Muscle layer of colon (tissue), 2 donors: ENCODE results near the gene PPEF1.

Source experiments
- H3K27ac ChIP-seq: one replicate; pipeline ENCODE4 v1.7.0; 2013; ENCODE audit warnings: low read depth, mild to moderate bottlenecking, low read length, moderate library complexity
- H3K27me3 ChIP-seq, 2 donors: one replicate each; pipeline ENCODE4 v1.7.0; 2013; ENCODE audit warnings: low read length in 2 of 2, mild to moderate bottlenecking in 2 of 2; ENCODE audit not compliant: insufficient read depth in 2 of 2, control insufficient read depth in 1 of 2
- H3K36me3 ChIP-seq: one replicate; pipeline ENCODE4 v1.7.0; 2013; ENCODE audit warnings: mild to moderate bottlenecking, low read length; ENCODE audit not compliant: insufficient read depth
- H3K4me1 ChIP-seq: one replicate; pipeline ENCODE4 v1.7.0; 2013; ENCODE audit warnings: mild to moderate bottlenecking, low read length; ENCODE audit not compliant: insufficient read depth
- H3K4me3 ChIP-seq, 2 donors: one replicate each; pipeline ENCODE4 v1.7.0; 2013; ENCODE audit warnings: low read length in 2 of 2, low read depth in 1 of 2, mild to moderate bottlenecking in 1 of 2, moderate library complexity in 1 of 2
- H3K9ac ChIP-seq: one replicate; pipeline ENCODE4 v1.7.0; 2013; ENCODE audit warnings: low read length
- H3K9me3 ChIP-seq: one replicate; pipeline ENCODE4 v1.7.0; 2013; ENCODE audit warnings: mild to moderate bottlenecking, low read length
- donor health status: abdominal sarcoma.
- donor health status: Adenocarcinoma of cecum.

The PPEF1 gene

DNA sequence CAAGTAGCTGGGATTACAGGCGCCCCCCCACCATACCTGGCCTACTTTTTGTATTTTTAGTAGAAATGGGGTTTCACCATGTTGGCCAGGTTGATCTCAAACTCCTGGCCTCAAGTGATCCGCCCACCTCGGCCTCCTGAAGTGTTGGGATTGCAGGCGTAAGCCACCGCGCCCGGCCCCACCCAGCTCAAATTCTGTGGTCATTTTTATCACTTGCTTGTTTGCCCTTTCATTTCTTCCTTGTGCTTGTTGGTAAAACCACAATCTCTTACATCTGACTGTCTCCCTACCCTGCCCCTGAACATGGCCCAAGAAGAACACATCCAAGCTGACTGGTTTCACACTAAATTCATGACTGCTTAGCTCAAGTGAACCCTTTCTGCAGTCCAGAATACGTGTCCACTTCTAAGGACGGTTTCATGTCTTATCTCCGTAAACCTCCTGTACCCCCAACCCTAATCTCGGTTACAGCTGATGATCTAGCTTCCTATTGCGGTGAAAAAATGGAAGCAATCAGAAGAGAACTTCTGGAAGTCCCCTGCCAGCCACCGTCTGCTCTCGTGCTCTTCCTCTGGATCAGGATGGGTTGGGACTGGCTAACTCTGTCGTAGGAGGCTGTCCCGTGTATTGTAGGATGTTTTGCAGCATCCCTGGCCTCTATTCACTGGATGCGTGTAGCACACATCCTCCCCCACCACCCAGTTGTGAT, 30.1 kb upstream of the PPEF1 start:
- no peaks in the 10 kb centered on the region for H3K36me3 ChIP-seq

DNA sequence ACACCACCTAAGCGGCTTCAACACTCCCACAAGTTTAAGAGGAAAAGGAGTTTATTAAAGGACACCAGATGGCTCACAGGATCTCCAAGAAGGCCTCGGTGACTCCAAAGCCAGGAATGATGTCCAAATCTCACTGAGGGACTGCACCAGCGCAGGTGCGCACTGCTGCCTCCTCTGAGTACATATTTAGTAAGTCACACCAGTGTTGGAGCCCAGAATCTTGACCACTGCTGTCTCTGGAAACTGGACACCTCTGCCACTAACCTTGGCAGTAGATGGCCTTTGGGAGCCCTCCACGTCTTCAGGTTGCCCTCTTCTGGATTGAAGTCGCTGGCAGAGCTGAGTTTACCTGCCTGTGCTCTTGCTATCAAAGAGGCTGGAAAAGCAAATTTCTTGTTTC, 25.4 kb upstream of the PPEF1 start:
- Histone ChIP-seq H3K4me1 (no peaks in the 10 kb centered on the region), H3K9ac (no peak overlapping the region), H3K4me3 (no peak overlapping the region), H3K27ac (no peak overlapping the region), H3K27me3 (no peaks in the 10 kb centered on the region), H3K36me3 (no peaks in the 10 kb centered on the region), H3K9me3 (no peaks in the 10 kb centered on the region)

More for the DNA sequence above, 30.1 kb upstream of the PPEF1 start:
- Histone ChIP-seq H3K4me3 (no peak overlapping the region), H3K27me3 (peaks cover 0 to 7% of the 10 kb centered on the region in 2 donors), H3K27ac (no peak overlapping the region), H3K9ac (no peak overlapping the region), H3K9me3 (no peaks in the 10 kb centered on the region), H3K4me1 (no peaks in the 10 kb centered on the region)

DNA sequence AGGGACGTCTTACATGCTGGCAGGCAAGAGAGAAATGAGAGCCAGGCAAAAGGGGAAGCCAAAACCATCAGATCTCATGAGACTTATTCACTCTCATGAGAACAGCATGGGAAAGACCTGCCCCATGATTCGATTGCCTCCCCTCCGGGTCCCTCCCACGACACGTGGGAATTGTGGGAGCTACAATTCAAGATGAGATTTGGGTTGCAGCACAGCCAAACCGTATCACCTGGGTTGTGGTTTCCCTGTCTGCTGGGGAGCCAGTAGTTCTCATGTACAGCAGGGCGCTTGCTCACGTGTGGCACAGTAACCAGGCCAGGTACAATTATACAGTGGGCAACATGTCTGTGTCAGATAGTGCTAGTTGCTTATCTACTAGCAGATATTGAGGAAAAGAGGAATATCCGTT, 24.5 kb upstream of the PPEF1 start:
- Histone ChIP-seq H3K36me3 (no peaks in the 10 kb centered on the region), H3K4me3 (no peak overlapping the region), H3K4me1 (no peaks in the 10 kb centered on the region), H3K9me3 (no peaks in the 10 kb centered on the region), H3K27me3 (no peaks in the 10 kb centered on the region), H3K9ac (no peak overlapping the region), H3K27ac (no peak overlapping the region)

- no peaks in the 10 kb centered on the region for H3K27me3 ChIP-seq
- no peak overlapping the region for H3K4me3 ChIP-seq
Measured at GRCh38 chrX:18687856-18688495, 19.5 kb upstream of the PPEF1 start.

GRCh38 chrX:18691431-18691830, 16.0 kb upstream of the PPEF1 start:
- Histone ChIP-seq H3K36me3 (no peaks in the 10 kb centered on the region), H3K4me3 (no peak overlapping the region), H3K9me3 (no peaks in the 10 kb centered on the region), H3K27me3 (peaks cover 0 to 4% of the 10 kb centered on the region in 2 donors), H3K4me1 (no peaks in the 10 kb centered on the region), H3K27ac (no peak overlapping the region), H3K9ac (no peak overlapping the region)

More at GRCh38 chrX:18687856-18688495, 19.5 kb upstream of the PPEF1 start:
- H3K9me3 ChIP-seq = no peaks in the 10 kb centered on the region
- no peak overlapping the region for H3K9ac ChIP-seq
- H3K4me1 ChIP-seq = no peaks in the 10 kb centered on the region
- H3K36me3 ChIP-seq = no peaks in the 10 kb centered on the region
- no peak overlapping the region for H3K27ac ChIP-seq

DNA sequence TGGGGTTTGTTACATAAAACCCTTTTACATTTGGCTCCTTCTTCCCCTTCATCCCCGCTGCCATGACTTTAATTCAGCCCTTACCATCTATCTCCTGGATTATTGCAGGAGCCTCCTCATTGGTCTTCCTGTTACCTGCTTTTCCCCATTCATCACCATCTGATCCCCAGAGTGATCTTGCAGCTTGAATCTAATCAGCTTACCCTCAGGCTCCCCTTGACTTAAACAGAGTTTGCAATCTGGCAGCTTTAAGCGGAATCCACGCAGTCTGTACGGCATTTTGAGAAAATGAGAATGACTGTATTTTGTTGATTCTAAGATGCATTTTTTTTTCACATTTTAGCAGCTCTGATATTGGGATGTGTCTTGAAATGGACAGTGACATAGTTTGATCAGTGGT, 14.9 kb upstream of the PPEF1 start:
- no peak overlapping the region for H3K9ac ChIP-seq
- peaks cover 0 to 6% of the 10 kb centered on the region in 2 donors for H3K27me3 ChIP-seq
- H3K4me1 ChIP-seq = no peaks in the 10 kb centered on the region
- H3K36me3 ChIP-seq = no peaks in the 10 kb centered on the region
- no peak overlapping the region for H3K4me3 ChIP-seq
- H3K9me3 ChIP-seq = no peaks in the 10 kb centered on the region
- H3K27ac ChIP-seq = no peak overlapping the region

GRCh38 chrX:18696653-18697052, 10.8 kb upstream of the PPEF1 start:
- H3K36me3 ChIP-seq = no peaks in the 10 kb centered on the region
- peaks cover 0 to 9% of the 10 kb centered on the region in 2 donors for H3K27me3 ChIP-seq

DNA sequence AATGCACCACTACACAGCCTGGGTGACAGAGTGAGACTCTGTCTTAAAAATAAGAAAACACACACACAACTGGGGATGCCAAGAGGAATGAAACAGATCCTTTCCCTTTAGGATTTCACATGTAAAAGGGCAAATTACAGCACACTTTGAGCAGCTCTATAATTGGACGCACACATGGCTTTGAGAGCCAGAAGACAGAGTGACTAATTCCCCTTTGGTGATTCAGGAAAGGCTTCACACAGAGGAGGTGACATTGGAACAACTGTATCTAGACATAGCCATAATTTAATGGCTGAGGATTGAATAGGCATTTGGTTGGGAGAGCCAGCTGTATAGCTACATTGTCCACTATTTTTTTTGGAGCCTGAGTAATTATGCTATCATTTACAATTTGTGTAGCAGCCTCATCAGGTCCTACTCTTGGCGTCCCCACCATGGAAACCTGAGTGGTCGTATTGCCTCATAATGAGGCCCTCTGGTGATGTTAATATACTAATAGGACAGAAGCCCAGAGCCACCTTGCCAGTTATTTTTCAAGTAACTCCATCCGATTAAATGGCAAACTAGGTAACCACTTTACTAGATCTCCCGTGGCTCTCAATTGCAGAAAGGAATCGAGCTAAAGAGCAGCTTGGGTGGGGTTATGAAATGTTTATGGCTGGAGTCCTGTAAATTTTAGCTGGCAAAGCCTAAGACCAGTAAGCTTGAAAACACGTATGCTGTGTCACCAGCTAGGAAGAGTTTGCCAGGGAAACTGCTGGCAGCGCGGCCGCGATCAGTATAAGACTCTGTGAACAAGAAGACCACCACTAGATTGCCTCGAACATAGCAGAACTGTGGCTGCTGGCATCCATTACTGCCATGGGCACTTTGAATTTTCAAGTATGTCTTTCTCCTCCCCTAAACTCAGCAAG, 8.5 kb upstream of the PPEF1 start:
- Histone ChIP-seq H3K4me3 (no peak overlapping the region), H3K9me3 (no peaks in the 10 kb centered on the region)

More at GRCh38 chrX:18696653-18697052, 10.8 kb upstream of the PPEF1 start:
- Histone ChIP-seq H3K9ac (no peak overlapping the region), H3K27ac (no peak overlapping the region), H3K4me1 (no peaks in the 10 kb centered on the region), H3K9me3 (no peaks in the 10 kb centered on the region), H3K4me3 (no peak overlapping the region)

DNA sequence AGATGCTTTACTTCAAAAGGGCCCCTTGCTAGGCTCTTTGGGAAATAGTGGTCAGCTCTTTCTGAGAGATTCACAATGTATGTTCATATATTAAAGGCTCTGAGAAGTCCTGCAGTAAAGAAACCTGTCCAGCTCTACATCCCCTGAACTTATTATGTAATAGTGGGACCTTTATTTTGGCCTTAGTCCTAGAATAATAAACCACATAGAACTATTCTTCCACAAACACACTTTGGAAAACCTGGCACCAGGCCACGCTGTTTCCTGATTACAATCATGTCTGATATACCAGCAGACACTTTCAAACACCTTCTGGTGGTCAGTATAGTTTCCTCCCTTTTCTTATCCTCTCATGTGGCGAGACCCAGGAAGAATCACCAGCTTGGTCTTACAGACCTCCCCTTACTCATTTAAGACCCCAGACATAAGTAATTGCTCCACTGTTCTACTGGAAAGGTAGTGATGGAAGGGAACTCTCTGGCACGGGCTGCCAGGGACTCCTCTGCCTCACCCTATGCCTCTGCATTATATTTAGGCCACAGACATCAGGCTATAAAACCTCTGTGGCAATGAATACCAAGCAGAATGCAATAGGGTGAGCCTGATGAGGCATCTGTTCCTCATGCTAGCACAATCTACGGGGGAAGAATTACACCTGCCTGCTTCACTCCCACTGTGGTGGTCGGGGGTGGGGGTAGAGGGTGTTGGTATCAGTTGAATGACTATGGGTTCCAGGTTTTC, 5.7 kb upstream of the PPEF1 start:
- Histone ChIP-seq H3K9me3 (no peaks in the 10 kb centered on the region), H3K27me3 (peaks cover 0 to 4% of the 10 kb centered on the region in 2 donors), H3K27ac (no peak overlapping the region), H3K9ac (no peak overlapping the region), H3K36me3 (no peaks in the 10 kb centered on the region), H3K4me1 (no peaks in the 10 kb centered on the region), H3K4me3 (no peak overlapping the region)

More for the DNA sequence above, 8.5 kb upstream of the PPEF1 start:
- Histone ChIP-seq H3K27ac (no peak overlapping the region), H3K27me3 (peaks cover 0 to 9% of the 10 kb centered on the region in 2 donors), H3K4me1 (no peaks in the 10 kb centered on the region), H3K9ac (no peak overlapping the region), H3K36me3 (no peaks in the 10 kb centered on the region)

DNA sequence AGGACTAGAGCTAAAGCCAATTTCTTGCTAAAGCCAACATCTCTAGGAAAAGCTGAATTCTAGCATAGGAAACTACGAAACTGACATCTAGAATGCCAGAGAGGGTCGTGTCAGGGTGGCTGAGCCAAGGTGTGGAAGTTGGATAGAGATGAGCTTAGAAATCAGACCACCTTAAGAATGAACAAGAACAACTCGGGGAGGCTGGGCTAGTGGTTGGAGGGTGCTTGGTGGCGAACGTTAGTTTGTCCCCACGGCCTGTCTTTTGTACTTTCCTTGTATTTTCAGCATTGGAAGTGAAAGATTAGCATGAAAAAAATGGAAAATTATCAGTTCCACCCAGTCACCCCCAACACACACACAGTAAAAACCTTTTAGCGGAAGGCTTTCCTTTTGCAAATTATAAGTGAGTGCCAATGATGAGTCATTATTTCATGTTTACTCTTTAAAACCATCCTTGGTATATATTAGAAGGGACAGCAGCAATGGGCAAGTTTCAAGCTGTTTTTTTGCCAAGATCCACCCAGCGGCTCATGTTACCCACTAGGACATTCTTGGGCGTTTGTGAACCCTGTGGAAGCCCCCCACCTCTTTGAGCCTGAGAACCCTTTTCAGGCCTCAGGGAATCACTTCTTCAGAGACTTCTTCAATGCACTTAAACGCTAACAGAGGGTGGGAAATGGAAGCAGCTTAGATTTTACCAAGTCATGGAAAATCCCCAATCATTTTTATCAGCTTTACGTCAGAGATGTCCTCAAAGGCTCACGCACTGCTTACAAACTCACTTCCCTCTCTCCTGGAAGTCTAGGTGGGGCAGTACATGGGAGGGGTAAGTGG, 4.9 kb upstream of the PPEF1 start:
- Histone ChIP-seq H3K4me1 (no peaks in the 10 kb centered on the region), H3K27me3 (peaks cover 0 to 2% of the 10 kb centered on the region in 2 donors), H3K36me3 (no peaks in the 10 kb centered on the region), H3K9me3 (no peaks in the 10 kb centered on the region), H3K27ac (no peak overlapping the region), H3K9ac (no peak overlapping the region), H3K4me3 (no peak overlapping the region)
